HL-60/S4 treated with phorbol 12-myristate 13-acetate at 8.2 ng/mL for 4 days and 3 days (cell line): ENCODE measurements around the gene TBXA2R.
"Not testable (repeated sequence)": the region's sequence is repeated elsewhere in the genome, so short reads cannot be mapped to it uniquely, and the experiment has no call there.

Experiments
- in situ Hi-C: fragments of 300-500 bp; cut with MboI; formaldehyde crosslinking; loops from 2 replicates; pipeline ENCODE4 v1.15.0; 2022; ENCODE audit warnings: low sequenced_read_pairs

The TBXA2R gene

DNA sequence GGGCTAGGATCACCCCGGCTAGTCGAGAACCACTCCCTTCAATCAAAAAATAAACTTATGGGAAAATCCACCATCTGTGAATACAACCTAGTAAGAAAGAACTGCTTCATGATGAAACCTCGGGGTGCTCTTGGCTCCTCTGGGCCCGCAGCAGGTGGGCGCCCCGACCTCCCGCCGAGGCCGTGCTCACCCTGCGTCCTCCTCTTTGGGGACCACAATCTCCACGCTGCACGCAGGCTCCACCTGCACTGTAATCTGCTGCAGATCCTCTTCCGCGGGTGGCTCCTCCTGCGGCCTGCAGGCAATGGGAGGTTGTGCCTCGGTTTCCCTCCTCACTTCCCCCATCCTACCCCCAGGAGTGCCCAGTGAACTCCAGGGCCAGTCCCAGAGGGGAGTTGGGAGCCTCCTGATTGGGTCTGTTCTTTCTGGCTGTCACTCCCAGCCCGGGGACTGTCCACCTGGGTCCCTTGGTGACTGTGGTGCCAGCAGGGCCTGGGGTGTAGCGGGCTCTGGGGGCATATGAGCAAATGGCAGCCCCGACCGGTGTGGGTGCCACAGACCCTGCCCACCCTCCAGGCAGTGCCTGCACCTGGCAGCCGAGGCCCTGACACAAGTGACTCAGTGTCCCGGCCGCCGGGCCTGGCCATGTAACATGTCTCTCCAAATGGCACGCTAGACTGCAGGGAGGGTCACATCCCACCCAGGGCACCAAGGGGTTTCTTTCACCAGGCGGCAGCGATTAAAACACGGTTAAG is 35.0 kb upstream of the TBXA2R start:
- in situ Hi-C loops, result no loop called here

DNA sequence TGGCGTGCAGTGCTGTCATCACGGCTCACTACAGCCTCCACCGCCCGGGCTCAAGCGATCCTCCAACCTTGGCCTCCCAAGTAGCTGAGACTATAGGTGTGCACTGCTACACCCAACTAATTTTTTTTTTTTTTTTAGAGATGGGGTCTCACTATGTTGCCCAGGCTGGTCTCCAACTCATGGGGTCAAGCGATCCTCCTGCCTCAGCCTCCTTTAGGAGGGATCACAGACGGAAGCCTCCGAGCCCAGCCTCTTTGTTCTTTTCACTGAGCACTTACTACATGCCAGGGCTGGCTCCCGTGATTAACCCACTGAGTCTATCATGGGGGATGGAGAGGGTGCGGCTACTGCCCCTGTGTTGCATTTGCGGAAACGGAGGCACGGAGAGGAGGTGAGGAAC is 32.8 kb upstream of the TBXA2R start:
- in situ Hi-C loops, result no loop called here

DNA sequence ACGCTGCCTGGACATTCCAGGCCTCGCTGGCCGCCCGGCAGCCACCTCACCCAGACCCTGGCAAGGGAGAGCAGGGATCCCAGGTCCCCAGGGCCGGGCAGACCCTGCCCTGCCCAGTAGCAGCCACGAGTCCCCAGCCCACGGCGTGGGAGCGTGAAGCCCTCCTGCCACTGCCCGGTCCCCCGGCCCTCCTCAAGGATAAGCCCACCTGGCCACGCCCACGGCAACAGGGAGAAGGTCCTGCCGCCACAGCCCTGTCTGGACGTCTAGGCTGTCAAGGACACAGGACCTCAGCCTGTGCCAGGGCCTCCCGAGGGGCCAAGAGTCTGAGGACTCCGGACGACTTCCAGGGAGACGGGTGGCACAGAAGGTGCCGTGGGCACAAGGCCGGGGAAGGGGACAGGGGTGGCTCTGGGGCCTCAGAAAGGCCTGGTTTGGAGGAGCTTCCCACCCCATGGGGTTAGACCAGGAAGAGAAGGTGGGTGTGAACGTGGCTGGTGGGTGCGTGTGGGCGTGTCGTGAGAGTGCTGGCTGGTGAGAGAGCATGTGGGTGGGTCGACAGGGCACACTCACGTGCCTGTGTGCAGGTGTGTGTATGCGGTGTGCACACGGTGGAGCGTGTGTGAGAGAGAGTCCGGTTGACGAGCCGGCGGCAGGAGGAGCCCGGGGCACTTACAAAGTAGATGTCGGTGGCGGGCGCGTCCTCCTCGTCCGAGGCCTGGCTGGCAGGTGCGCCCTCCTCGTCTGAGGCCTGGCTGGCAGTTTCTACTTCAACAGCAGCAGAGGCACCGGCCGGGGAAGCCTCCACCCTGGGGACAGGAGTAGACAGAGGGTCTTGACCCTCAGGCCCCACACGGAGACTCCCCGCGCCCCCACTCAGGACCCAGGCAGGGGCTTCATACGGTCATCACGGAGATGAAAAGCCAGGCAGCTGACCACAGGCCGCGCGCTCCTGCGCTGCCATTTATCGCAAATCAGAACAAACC is 31.8 kb upstream of the TBXA2R start:
- in situ Hi-C loops, result no loop called here

DNA sequence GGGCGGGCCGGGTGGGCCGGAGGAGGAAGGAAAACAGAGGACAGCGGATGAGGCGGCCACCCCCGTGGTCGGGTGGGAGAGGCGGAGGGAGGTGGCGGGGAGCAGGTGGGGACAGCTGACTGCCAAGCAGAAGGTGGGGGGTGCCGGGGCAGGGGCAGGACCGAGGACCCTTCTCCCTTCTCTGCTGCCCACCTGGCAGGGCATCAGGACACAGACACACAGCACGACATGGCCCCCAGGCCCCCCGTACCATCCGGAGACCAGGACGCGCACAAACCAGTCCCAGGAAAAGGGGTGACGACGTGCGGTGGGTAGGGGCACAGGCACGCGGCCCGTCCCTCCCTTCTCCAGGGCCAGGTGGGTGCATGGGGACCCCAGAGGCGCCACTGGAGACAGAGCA is 30.9 kb upstream of the TBXA2R start:
- in situ Hi-C loops, result no loop called here

DNA sequence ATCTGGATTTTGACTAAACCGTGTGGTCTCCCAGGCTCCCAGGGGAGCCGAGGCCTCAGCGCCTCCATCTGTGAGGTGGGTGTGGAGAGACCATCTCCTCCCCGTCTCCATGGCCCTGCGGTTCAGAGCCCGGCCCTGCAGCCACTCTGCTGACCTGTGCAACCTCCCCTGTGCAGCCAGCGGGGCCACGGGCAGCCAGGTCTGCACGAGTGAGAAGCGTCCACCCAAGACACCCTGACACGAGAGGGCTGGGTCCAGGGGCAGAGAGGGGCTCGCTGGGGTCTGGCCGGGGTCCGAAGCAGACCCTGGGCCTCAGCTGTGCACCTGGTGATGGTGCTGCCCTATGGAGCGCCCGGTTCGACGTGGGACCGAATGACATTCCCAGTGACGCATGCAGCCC is 30.3 kb upstream of the TBXA2R start:
- in situ Hi-C loops, result no loop called here

DNA sequence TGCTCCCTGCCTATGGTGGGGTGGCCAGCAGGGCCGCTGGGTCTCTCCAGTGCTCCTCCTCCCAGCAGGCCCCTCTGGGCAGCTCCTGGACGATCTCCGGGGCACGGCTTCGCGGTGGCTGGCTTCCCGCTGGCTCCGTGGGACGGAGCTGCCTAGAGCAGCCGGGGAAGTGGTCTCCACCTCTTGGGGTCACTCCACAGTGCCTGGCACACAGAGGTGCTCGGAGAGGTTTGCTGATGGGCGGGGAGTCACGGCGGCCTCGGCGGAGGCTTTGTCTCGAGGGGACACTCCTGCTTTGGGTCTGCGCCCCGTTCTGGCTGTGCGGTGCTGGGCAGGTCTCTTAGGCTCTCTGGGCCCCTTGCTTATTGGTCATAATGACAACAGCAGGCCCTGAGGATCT is 29.8 kb upstream of the TBXA2R start:
- in situ Hi-C loops, result no loop called here

DNA sequence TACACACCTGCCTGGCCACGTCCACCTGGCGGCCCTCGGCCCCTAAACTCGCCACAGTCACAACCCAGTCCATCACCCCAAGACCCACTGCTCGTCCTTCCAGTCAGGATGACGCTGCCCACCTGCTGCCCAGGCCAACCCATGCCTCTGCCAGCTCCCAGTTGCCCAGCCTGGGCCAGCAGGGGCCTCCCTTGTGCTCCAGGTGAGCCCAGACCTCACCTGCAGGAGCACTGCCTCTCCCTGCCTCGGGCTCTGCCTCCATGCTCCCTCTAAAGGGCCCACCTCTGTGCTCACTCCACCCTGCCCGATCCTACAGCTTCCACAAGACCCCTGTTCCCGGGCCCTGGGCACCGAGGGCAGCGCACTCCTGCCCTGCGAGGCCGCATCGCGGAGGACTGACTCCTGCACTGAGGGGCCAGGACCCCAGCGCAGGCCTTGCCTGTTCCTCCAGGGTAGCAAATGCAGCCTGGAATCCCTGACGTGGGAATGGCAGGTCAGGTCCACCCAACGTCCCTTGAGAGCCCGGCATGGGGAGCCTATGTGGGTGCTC is 27.9 kb upstream of the TBXA2R start:
- in situ Hi-C loops, result no loop called here

DNA sequence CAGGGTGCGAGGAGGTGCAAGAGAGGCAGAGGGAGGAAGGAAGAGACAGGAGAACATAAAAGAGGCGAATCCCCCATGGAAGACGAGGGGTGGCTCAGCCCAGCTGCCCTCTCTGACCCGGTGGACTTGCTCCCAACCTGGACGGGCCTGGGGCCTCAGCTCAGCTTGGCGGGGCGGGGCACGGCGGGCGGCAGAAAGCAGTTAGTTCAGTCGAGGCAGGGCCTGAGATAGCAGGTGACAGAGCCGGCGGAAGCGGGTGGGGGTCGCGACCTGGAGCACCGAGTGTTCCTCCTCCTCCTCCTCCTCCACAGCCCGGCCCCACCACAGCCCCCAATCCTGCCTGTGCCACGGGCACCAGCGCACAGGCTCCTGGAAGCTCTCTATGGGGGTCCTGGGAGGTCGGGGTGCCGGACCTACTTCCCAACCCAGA is 26.9 kb upstream of the TBXA2R start:
- in situ Hi-C loops, result no loop called here

DNA sequence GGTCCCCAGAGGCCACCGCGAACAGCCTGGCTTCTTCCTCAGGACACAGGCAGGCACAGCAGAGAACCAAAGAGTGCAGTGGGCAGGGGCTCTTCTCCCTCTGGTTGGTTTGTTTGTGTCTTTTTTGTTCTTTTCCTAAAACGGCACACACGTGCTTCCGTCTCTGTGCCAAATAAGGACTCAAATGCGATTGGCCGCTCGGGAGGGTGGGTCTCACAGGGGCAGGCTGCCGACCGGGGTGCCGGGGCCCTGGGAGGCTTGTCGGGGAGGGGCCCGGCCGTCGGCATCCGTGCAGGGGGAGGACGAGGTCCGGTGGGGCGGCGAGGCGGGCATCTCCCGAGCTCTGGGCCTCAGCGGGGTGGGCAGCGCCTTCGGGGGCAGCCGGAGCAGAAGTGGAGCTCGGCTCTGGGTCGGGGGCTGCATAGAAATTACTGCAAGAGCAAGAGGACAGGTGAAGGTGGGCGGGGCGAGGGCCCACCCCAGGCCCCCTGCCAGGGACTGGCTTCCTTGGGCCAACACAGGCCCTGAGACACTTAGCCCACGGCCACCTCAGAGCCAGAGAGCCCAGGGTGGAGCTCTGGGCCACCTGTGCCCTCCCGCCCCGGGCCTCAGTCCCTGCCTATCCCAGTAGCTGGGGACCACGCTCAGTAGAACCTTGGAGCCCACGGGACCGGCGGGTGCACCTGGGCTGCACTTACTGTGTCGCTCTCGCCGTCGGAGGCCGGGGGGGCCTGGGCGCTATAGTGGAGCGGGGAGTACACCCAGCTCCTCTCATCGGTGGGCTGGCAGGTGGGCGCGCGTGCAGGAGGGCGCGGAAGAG is 26.3 kb upstream of the TBXA2R start:
- in situ Hi-C loops, result no loop called here

DNA sequence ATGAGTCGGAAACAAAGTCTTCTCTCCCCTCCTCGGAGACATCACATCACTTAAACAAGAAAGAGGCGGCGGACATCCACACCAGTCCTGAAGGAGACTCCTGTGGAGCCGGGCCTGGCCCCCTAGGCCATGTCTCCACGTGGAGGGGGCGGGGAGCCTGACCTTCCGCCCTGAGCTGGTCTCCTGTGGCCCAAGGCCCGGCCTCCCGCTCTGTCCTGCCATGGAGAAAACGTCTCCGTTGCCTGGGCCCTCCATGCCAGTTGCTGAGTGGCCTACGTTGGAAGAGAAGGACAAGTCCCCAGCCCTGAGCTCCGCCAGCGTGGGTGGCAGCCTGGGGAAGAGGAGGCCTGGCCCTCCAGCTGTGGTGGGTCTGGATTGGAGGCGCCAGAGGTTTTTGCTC is 25.4 kb upstream of the TBXA2R start:
- in situ Hi-C loops, result no loop called here

DNA sequence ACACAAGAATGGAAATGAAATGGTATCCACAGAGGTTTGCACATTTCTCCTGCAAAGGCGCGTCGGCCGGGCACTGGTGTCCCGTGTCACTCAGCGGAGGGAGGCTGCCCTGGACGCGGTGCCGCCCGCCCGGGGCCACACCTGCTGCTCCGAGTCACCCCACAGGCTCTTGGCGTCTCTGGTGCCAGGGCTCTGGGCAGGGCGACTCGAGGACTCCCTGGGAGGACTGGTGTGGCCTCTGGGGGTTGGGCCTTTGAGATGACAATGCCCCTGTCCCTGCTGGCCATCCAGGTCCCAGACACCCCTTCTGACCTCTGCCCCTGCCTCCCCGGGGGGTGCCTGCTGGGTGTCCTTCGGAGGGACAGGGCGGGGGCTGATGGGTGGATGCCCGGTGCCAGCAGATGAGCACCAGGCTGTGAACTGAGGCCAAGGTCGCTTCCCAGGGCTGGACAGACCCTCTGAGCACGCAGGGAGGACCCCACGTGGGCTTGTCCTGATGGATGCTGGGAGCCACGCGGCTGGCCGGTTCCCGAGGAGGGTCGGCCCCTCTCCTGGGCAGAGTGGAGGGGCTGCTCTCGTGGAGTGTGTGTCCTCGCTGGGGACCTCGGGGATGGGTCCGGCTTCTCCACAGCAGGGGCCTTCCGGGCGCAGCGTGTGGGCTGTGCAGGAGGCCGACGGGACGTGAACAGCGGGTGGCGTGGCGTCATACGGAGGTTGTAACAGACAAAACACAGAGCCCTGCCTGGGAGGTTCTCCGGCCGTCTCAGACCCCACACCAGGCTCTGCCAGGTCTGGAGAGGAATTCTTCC is 24.6 kb upstream of the TBXA2R start:
- in situ Hi-C loops, result no loop called here

DNA sequence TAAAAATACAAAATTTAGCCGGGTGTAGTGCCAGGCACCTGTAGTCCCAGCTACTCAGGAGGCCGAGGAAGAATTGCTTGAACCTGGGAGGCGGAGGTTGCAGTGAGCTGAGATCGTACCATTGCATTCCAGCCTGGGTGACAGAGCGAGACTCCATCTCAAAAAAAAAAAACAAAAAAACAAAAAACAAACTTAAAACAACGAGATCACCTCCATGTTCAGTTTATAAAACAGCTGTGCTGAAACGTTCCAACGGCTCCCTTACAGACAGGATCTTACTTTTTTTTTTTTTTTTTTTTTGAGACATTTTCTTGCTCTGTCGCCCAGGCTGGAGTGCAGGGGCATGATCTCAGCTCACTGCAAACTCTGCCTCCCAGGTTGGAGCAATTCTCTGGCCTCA is 22.1 kb upstream of the TBXA2R start:
- in situ Hi-C loops, result not testable (repeated sequence)

DNA sequence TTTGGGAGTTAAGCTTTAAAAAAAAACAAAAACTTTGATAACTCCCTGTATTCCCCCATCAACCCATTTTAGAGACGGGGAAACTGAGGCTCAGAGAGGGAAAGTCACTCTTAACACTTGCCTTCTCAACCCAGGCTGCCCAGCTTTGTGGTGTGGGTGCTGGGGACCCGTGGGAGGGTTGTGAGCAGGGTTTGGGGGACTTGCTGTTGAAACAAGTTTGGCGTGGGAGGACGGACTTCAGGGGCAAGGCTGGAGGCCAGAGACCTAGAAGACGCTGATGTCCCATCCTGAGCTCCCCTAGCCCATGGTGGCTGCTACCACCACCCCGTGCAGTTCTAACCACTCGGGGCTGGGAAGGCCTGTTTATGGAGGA is 20.7 kb upstream of the TBXA2R start:
- in situ Hi-C loops, result no loop called here

DNA sequence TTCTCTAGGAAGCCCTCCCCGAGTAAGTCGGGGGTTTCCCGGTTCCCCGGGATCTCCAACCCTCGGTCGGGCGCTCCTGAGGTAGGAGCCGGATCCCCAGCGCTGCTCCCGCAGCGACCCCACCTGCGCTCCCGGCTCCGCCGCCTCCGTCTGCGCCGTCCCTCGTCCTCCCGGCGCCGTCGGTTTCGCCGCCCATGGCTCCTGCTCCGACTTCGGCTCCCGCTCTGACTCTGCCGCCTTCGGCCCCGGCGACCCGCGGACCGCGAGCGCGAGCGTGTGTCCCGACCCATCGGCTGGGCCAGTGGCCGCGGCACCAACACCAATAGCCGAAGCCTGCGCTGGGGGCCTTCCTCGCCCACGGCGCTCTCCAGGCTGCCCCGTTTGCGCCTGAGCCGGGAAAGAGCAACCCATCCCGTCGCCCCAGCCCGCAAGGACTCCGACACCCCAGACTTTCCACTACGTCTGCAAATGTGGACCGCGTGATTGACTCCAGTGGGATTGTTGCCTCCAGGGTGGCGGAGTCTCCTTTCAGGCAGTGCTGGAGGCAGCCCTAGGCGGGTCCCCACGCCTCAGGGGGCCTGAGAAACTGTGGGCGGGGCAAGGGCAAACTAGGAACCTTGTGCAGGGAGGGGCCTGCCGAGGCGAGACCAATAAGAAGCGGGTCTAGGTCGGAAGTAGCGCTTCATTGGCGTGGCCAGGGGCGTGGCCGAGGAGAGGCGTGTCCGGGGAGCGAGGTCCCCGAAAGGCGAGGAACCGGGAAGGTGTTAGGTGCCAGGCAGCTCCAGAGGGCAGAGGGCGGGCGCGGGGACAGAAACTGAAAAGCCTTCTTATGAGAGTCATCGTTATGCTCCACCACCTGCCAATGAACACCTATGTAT is 20.0 kb upstream of the TBXA2R start, which contains the start of gene CACTIN:
TSS of gene CACTIN (minus strand) at position 318 of the 878 bp plus-strand sequence. CDS start at position 290, 28 bp downstream.
- in situ Hi-C loops, result no loop called here

DNA sequence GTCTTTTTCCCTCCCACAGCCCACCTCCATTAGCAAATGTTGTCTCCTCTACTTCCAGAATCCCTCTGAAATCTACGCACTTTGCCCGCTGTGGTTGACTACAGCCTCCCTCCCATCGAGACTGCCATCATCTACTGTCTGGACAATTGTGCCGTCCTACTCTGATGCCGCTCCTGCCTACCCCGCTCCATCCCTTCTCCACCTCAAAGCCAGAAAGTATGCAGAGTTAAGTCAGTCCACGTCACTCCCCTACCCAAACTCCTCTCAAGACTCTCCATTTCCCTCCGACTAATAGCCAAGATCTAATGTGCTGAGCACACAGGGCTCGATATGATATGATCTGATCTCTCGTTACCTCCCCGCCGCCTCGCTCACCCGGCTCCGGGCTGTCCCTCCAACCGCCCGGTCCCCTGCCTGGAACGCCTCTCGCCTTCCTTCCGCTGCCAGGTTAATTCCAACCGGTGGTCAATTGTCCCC is 19.4 kb upstream of the TBXA2R start:
- in situ Hi-C loops, result no loop called here

DNA sequence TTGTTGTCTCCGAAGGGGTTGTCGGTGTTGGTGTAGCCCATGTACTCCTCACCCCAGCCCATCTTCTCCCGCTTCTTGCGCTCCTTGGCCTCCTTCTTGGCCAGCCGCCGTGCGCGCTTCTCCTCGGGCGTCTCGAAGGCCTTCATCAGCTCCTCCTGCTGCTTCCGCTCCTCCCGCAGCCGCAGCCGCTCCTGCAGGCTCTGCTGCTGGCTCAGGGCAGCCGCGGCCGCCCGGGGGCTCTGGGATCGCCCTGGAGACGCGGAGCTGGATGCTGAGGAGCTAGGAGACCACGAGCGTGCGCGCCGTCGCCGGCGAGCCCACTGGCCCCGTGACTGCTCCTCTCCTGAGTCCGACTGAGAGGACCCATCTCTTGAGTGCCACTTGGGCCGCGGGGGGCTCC is 17.0 kb upstream of the TBXA2R start:
- in situ Hi-C loops, result no loop called here

DNA sequence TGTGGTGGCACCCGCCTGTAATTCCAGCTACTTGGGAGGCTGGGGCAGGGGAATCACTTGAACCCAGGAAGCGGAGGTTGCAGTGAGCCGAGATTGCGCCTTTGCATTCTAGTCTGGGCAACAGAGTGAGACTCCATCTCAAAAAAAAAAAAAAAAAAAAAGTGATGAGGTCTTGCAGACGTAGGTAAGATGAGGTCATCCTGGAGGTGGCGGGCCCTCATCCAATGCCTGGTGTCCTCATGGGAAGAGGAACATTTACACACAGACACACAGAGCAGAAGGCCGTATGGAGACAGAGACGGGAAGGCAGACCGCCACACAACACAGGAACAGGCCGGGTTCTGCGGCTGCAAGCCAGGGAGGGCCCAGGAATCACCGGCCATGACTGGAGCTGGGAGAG is 15.5 kb upstream of the TBXA2R start:
- in situ Hi-C loops, result no loop called here

DNA sequence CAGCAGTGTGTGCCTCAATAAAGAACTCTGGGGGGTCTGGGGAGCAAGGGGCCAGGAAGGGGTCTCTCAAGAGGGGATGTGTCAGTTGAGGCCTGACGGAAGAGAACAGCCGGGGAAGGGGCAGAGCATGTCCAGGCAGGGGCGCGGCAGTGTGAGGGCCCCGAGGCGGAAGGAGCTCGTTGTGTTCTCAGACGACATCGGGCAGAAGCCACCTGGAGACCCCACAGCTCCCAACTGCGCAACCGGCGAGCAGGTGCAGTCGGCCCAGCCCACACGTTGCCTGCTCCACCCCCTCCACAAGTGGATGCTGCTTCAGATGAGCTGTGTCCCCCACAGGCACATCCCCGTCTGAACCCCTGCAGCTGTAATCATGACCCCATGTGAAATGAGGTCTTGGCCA is 15.0 kb upstream of the TBXA2R start:
- in situ Hi-C loops, result no loop called here
